Mesodermal cell (in vitro differentiated cells): ENCODE results near the gene ADARB2.
"Not testable (repeated sequence)": the region's sequence is repeated elsewhere in the genome, so short reads cannot be mapped to it uniquely, and the experiment has no call there.

Experiments
- H3K27ac ChIP-seq: 2 replicates; pipeline ENCODE4 v1.7.0; 2013; ENCODE audit warnings: mild to moderate bottlenecking, low read depth, low read length, moderate library complexity; ENCODE audit not compliant: severe bottlenecking
- H3K36me3 ChIP-seq: 2 replicates; pipeline ENCODE4 v1.7.1; 2013; ENCODE audit warnings: mild to moderate bottlenecking, low read length, moderate library complexity; ENCODE audit not compliant: control insufficient read depth, insufficient read depth
- H3K4me1 ChIP-seq: one replicate; pipeline ENCODE4 v1.7.1; 2013; ENCODE audit warnings: mild to moderate bottlenecking, low read length; ENCODE audit not compliant: insufficient read depth, control insufficient read depth, poor library complexity, severe bottlenecking
- H3K4me3 ChIP-seq: 2 replicates; pipeline ENCODE4 v1.7.0; 2013; ENCODE audit warnings: low read length, control low read depth, mild to moderate bottlenecking; ENCODE audit not compliant: insufficient read depth, poor library complexity, severe bottlenecking; ENCODE audit errors: extremely low read depth
- H3K9me3 ChIP-seq: 2 replicates; pipeline ENCODE4 v1.7.1; 2013; ENCODE audit warnings: mild to moderate bottlenecking, low read length, moderate library complexity; ENCODE audit not compliant: control insufficient read depth
- WGBS, 2 experiments: methylation state at CpG; one replicate each; pipeline ENCODE4 v1.1.5; 2013; ENCODE audit warnings: missing lambda C conversion rate in 2 of 2; ENCODE audit not compliant: insufficient coverage in 2 of 2; 5-methylcytosine and 5-hydroxymethylcytosine counted together

Gene ADARB2

GRCh38 chr10:1169981-1170866 lies 567.1 kb downstream of the ADARB2 start:
- Histone ChIP-seq H3K27ac (no peak overlapping the region), H3K9me3 (no peaks in the 10 kb centered on the region), H3K36me3 (no peaks in the 10 kb centered on the region), H3K4me3 (no peak overlapping the region), H3K4me1 (no peaks in the 10 kb centered on the region)
- WGBS, 2 experiments = 74 to 81% methylated on average over 20 to 21 of the region's 22 CpGs

GRCh38 chr10:1169186-1169885 lies 568.0 kb downstream of the ADARB2 start:
- Histone ChIP-seq H3K4me3 (no peak overlapping the region), H3K9me3 (no peaks in the 10 kb centered on the region), H3K27ac (no peak overlapping the region), H3K36me3 (no peaks in the 10 kb centered on the region), H3K4me1 (no peaks in the 10 kb centered on the region)
- WGBS, 2 experiments = 77 to 78% methylated on average over 13 to 18 of the region's 23 CpGs

DNA sequence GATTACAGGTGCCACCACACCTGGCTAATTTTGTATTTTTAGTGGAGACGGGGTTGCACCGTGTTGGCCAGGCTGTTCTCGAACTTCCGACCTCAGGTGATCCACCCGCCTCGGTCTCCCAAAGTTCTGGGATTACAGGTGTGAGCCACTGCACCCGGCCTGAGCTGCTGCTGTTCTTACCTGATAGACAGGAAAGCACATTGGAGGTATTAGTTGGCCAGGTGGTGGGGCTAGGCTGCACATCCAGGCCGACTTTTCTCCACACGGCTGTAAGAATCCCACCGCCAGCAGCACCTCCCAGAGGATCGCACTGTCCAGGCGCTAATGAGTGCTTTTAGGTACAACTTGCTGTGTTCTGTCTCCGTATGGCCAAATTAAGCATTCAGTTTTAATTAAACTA lies 568.6 kb downstream of the ADARB2 start:
- no peaks in the 10 kb centered on the region for H3K9me3 ChIP-seq
- WGBS, 2 experiments = 86 to 90% methylated on average over 13 of the region's 13 CpGs
- H3K36me3 ChIP-seq = no peaks in the 10 kb centered on the region
- no peaks in the 10 kb centered on the region for H3K4me1 ChIP-seq
- no peak overlapping the region for H3K4me3 ChIP-seq
- no peak overlapping the region for H3K27ac ChIP-seq

GRCh38 chr10:1166828-1167275 lies 570.5 kb downstream of the ADARB2 start:
- no peak overlapping the region for H3K4me3 ChIP-seq
- no peaks in the 10 kb centered on the region for H3K9me3 ChIP-seq
- H3K36me3 ChIP-seq = no peaks in the 10 kb centered on the region
- H3K4me1 ChIP-seq = no peaks in the 10 kb centered on the region
- WGBS, 2 experiments = 91 to 94% methylated on average over 9 of the region's 9 CpGs
- H3K27ac ChIP-seq = no peak overlapping the region

DNA sequence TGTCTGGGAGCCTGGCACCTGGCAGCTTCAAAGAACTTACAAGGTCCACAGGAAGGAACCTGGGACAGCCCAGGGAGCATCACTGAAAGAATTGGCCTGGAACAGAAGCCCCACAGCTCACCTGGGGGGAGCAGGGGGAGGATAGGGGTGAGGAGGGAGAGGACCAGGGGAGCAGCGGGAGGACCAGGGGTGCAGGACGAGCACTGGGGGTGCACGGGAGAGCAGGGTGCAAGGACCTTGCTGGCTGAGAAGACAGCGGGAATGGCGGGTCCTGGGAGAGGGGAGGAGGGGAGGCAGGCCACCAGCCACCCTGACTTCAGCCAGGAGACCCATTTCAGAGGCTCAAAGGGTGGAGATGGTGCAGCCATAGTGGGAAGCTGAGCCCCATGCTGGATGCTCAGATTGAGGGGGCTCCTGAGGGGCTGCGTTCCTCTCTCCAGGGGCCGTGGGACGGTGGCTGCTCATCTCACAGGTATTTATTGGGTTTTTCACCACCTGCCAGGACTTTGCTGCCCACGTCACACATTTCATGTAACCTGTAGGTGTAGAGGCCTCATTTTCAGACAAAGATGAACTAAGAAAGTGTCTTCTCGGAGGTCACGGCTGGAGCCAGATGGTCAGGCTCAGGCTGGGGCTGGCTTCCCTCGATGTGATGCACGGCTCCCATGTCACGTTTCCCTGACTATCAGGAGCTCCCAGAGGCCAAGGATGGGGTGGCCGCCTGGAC lies 571.1 kb downstream of the ADARB2 start:
- Histone ChIP-seq H3K4me1 (no peaks in the 10 kb centered on the region), H3K9me3 (no peaks in the 10 kb centered on the region), H3K27ac (no peak overlapping the region), H3K4me3 (no peak overlapping the region), H3K36me3 (no peaks in the 10 kb centered on the region)
- 90 to 94% methylated on average over 10 to 15 of the region's 15 CpGs for WGBS, 2 experiments

GRCh38 chr10:1163831-1164230 lies 573.5 kb downstream of the ADARB2 start:
- Histone ChIP-seq H3K36me3 (no peaks in the 10 kb centered on the region), H3K27ac (no peak overlapping the region), H3K9me3 (no peaks in the 10 kb centered on the region), H3K4me3 (no peak overlapping the region), H3K4me1 (no peaks in the 10 kb centered on the region)
- WGBS, 2 experiments = 91 to 100% methylated on average over 1 to 5 of the region's 5 CpGs

DNA sequence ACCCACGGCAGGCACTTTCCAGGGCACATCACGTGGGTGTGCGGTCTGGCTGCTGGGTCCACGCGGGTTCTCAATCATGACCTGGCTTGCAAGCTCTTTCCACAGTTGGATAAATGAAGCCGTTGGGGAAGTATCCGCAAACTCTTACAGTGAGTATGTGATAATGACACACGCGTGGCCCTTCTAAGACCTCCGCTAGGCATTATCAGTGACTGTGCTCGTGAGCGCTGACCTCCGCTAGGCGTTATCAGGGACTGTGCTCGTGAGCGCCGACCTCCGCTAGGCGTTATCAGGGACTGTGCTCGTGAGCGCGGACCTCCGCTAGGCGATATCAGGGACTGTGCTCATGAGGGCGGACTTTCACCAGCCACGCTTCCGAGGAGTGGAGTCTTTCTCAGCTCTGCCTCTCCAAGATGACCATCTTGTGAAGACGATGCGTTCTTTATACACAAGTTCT lies 574.1 kb downstream of the ADARB2 start:
- Histone ChIP-seq H3K4me3 (no peak overlapping the region), H3K9me3 (no peaks in the 10 kb centered on the region), H3K4me1 (no peaks in the 10 kb centered on the region), H3K27ac (no peak overlapping the region), H3K36me3 (no peaks in the 10 kb centered on the region)
- whole genome bisulfite sequencing, 2 experiments = 91 to 92% methylated on average over 27 to 28 of the region's 29 CpGs

- Histone ChIP-seq H3K4me3 (no peak overlapping the region), H3K4me1 (no peaks in the 10 kb centered on the region), H3K27ac (no peak overlapping the region), H3K36me3 (no peaks in the 10 kb centered on the region), H3K9me3 (no peaks in the 10 kb centered on the region)
- 87 to 89% methylated on average over 11 to 13 of the region's 13 CpGs for WGBS, 2 experiments
Observed at GRCh38 chr10:1162481-1163203, 574.7 kb downstream of the ADARB2 start.

DNA sequence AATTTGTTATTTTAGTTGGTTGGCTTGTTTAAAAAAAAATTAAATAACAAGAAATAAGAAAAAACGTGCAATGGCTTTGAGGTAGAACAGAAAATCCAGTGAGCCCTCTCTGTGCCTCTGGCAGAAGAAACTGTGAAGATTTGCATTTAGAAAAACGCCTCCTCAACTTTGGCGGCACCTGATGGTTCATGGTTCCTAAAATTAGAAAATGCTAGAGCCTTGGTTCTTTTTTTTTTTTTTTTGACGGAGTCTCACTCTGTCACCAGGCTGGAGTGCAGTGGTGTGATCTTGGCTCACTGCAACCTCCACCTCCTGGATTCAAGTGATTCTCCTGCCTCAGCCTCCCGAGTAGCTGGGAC lies 576.0 kb downstream of the ADARB2 start:
- H3K27ac ChIP-seq, H3K36me3 ChIP-seq, H3K4me1 ChIP-seq, H3K9me3 ChIP-seq, H3K4me3 ChIP-seq: not testable (repeated sequence)
- WGBS, 2 experiments = 83 to 93% methylated on average over 2 to 3 of the region's 5 CpGs
